T-helper 2 cell treated with Interferon-gamma antibody and Interleukin-4, amounts not matched to agents 100 ng/mL and 5 ng/mL, for 36 hours (primary cell): ENCODE measurements around the gene RUVBL2. TPM values are rescaled to one million over a fixed set of nuclear protein-coding genes. Genes with fewer than 3 reads are reported as not detected.
"Not testable (repeated sequence)": the region's sequence is repeated elsewhere in the genome, so short reads cannot be mapped to it uniquely, and the experiment has no call there.

Experiments used
- intact Hi-C: fragments of 100-400 bp; cut with micrococcal nuclease; formaldehyde crosslinking; loops from one replicate; pipeline ENCODE4 v1.15.1; 2023
- total RNA-seq: library from RNA; stranded (reverse); gene quantifications from 2 replicates; pipeline ENCODE4 v1.2.3, GENCODE V29; 2022

The RUVBL2 gene
- total RNA-seq, 1 donor from 2014 or later = 108 TPM

GRCh38 chr19:49016067-49016839, 22.6 kb downstream of the RUVBL2 start:
- intact Hi-C loops = no loop called here

- intact Hi-C loops = no loop called here
Observed at GRCh38 chr19:49017041-49017665, 23.5 kb downstream of the RUVBL2 start, which contains the start of gene LHB. Gene LHB (minus strand): TSS chr19:49017091. CDS start chr19:49017081, 10 bp downstream.

DNA sequence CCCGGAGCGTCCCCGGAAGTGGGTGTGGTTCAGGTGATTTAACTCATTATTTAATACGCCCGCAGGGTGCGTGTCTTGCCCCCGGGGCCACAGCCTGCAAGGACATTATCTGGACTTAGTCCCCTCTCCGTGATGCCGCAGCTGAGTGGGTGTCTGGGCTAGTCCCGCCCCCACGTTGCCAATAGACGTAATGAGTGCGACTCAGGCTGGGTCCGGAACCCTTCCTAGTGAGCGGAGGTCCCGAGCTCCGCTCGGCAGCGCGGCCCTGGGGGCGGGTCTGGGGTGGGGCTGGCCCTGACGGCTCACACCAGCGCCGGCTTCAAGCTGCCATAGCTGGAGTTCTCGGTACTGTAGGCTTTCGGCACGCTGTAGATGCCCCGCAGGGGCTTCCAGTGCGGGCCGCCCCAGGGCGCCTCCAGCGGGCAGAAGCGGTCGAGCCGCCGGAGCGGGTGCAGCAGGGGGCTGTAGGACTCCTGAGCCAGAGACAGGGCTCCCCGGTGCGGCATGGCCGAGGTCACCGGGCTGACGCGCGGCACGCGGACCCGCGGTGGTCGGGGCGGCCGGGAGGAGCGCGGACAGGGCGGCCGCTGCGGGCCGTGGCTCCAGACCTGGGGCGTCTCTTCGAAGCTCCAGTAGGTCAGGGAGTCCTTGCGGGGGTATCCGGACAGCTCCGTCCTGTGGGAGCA, 24.1 kb downstream of the RUVBL2 start:
- intact Hi-C loops = no loop called here

- intact Hi-C loops = not testable (repeated sequence)
Observed at GRCh38 chr19:49018388-49019241, 24.9 kb downstream of the RUVBL2 start.

DNA sequence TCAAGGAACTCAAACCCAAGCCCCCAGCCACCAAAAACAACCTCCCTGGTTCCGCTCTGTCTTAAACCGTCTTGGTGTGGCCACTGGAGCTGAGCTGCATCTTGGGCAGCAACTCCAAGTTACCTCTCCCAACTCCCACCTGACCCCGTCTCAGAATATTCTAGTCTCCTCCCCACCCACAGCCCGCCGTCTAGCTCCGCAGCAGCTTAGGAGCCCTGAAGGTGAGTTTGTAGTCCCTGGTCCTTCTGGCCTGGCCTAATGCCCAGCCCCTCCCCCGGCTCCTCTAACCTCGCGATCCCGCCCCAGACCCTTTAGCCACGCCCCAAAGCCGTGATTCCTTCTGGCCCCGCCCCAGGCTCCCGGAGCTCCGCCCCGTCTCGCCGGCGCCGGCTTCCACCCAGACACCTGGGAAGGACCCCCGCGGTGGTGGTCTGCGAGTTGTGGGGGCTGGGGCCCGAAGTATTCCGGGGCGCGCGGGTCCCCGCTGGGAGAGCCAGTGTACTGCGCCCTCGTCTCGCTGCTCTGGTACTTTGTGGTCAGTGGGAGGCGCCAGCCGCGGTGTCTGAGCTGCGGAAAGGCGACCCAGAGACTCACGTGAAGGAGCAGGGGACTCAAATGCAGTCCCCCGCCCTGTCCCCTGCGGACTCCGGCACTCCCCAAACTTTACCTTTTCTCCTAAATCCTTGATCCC, 25.7 kb downstream of the RUVBL2 start:
- intact Hi-C loops = no loop called here

DNA sequence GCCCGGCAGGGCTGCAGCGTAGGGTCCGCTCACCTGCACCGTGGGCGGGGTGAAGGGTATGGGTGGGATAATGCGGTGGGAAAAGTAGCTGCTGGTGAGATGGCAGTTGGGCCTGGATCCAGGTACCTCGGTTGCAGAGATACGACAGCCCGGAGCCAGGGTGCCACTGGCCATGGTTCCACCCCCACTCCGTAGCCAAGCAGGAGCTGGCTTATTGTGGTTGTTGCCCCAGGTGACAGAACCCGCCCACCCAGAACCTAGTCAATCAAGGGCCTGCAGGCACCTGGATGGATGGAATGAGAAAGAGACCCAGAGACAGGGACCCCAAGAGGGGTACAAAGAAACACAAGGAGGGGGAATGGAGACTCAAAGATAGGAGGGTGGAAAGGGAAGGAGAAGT, 26.7 kb downstream of the RUVBL2 start:
- intact Hi-C loops = no loop called here

DNA sequence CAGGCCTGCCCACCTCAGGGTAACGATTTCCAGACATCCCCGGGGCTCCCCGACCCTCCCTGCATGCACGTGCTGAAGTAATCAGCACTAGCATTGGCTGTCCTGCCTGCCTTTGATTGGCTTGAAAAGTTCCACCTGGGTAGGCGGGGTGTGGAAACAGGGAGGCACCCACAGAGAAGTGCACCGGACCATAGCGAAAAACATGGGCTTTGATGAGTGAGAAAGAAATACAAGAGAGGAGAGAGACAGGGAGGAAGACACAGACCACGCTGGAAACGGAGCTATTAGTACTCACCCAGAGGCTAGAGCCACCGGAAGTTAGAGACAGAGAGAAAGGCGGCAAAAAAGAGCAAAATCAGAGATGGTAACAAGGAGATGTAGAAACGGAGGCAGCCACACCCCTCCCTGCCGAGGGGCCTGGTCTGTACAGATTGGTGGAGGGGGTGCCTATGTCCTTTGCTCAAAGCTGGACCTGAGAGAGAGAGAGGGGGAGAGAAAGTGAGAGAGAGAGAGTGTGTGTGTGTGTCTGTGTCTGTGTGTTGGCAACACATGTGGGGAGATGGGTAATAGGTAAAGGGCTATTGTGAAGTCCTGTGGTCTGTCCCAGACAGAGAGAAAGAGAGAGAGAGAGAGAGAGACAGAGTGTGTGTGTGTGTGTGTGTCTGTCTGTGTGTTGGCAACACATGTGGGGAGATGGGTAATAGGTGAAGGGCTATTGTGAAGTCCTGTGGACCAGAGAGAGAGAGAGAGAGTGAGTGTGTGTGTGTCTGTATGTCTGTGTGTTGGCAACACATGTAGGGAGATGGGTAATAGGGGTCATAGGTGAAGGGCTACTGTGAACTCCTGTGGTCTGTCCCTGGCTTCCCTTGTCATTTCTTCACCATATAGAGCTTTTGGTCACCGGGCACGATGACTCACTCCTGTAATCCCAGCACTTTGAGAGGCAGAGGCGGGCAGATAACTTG, 27.5 kb downstream of the RUVBL2 start:
- intact Hi-C loops = no loop called here

DNA sequence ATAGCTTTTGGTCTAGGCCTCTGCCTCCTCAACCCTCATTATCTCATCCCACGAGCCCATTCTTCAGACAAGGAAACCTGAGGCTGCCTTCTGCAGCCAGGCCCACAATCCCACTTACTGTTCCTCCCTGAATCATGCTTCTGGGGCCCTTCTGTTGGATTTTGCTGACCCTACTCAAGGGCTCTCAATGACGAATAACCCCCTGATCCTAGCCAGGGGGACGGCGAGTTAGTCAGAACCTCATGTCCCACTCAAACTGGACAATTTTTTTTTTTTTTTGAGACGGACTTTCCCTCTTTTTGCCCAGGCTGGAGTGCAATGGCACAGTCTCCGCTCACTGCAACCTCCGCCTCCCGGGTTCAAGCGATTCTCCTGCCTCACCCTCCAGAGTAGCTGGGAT, 28.4 kb downstream of the RUVBL2 start:
- intact Hi-C loops = no loop called here

DNA sequence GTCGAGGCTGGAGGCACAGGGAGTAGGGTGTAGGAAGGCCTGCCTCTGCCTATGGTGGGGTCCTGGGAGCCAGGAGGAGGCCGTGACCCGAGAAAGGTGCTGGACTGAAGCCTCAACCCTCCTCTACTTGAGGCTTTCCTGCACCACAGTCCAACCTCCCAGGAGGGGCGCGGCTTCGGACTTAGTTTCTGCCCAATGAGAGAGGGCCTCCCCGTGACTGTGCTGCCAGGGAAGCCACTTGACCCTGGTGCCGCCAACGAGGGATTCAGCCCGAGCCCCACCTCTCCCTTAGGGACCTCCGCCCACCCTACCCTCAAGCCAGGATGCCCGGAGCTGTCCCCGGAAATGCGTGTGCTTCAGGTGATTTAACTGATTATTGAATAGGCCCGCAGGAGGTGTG, 30.5 kb downstream of the RUVBL2 start, which contains the start of gene CGB3:
Gene CGB3 (minus strand): TSS at position 101 of the 400 bp plus-strand sequence. CDS start 362 bp downstream, outside the sequence.
- intact Hi-C loops = not testable (repeated sequence)

DNA sequence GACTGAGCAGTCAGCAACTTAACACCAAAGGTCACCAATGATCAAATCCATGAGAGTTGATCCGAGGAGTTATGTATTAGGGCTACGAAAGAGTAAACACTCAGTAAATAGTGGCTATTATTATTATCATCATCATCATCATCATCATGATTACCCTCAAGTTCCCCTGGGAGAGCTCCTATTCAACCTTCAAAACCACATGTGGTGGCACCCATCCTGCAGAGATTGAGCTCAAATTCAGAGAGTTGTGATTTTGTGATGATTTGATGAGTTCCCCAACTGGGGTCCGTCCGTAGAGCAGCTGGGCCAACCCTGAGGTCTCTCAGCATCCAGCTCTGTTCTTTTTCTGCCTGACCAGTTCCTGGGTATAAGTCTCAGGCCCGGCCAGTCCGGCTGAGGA, 31.4 kb downstream of the RUVBL2 start:
- intact Hi-C loops = not testable (repeated sequence)

DNA sequence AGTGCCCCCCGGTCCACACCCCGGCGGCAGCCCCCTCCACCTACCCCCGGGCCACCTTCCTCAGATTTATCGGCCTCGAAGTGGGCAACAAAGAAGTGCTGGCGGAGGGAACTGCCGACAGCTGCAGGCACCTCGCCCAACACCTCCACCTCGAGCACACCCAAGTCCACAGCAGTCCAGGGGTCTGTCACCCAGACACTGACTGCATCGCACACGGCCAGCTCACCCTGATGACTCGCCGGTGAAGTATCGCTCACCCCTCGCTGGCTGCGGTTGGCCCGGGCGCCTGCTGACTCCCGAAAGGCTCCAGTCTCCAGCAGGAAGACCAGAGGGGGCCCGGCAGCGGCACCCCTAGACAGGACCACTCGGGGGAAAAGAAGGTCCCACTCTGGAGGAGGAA, 31.9 kb downstream of the RUVBL2 start:
- intact Hi-C loops = not testable (repeated sequence)

DNA sequence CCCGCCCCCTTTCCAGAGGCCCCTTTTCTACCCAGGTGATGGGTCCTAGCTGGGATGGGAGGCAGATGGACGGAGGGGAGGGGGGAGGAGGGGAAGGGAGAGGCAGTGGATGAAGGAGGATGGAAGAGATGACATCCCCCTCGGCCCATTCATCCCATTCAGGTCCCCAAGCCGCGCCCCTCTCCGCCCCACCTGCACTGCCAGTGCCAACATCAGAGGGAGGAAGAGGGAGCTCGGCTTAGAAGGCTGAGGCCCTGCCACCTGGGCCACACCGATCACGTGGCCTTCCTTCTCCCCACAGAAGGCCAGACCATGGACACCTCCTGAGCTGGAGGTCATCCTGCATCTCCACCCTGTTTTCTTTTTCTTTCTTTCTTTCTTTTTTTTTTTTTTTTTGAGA, 35.0 kb downstream of the RUVBL2 start:
- intact Hi-C loops = not testable (repeated sequence)

DNA sequence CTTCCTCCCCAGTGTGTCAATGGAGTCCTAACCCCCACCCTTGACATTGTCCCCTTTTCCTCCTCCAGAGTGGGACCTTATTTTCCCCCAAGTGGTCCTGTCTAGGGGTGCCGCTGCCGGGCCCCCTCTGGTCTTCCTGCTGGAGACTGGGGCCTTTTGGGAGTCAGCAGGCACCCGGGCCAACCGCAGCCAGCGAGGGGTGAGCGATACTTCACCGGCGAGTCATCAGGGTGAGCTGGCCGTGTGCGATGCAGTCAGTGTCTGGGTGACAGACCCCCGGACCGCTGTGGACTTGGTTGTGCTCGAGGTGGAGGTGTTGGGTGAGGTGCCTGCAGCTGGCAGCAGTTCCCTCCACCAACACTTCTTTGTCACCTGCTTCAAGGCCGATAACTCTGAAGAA, 36.1 kb downstream of the RUVBL2 start:
- intact Hi-C loops = not testable (repeated sequence)

- intact Hi-C loops = not testable (repeated sequence)
Observed at GRCh38 chr19:49030323-49030722, 36.6 kb downstream of the RUVBL2 start.

GRCh38 chr19:49031642-49032301, 38.1 kb downstream of the RUVBL2 start, which contains the start of gene CGB2:
Gene CGB2 (plus strand): TSS chr19:49031890. CDS start chr19:49032096, 206 bp downstream.
- intact Hi-C loops = not testable (repeated sequence)

DNA sequence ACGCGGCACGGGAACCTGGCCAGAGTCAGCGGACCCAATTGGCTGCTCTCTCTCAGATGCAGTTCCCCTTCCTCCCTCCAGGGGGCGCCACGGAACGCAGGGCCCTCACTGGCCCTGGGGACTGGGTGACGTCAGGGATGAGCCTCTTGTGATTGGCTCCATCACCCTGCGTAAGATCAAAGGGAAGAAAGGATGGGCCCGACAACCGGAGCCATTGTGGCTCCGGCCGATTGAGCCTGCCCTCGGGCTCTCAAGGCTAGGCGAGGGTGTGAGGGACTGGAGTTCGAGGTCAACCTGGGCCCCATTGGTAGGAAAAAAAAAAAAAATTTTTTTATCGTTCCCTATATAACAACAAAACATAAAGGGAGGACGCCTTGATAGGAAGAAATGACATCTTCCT, 43.1 kb downstream of the RUVBL2 start, which contains the start of gene CGB1:
Gene CGB1 (minus strand): TSS at position 81 of the 400 bp plus-strand sequence. CDS start 184 bp downstream, outside the sequence.
- intact Hi-C loops = not testable (repeated sequence)

DNA sequence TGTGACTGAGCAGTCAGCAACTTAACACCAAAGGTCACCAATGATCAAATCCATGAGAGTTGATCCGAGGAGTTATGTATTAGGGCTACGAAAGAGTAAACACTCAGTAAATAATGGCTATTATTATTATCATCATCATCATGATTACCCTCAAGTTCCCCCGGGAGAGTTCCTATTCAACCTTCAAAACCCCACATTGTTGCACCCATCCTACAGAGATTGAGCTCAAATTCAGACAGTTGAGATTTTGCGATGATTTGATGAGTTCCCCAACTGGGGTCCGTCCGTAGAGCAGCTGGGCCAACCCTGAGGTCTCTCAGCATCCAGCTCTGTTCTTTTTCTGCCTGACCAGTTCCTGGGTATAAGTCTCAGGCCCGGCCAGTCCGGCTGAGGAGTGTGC, 44.4 kb downstream of the RUVBL2 start:
- intact Hi-C loops = not testable (repeated sequence)

- intact Hi-C loops = not testable (repeated sequence)
Observed at GRCh38 chr19:49038557-49039276, 45.0 kb downstream of the RUVBL2 start.
